GM19240 (cell line): ENCODE results near the gene GALNT2.

Experiments
- DNase-seq: peaks from one replicate; pipeline ENCODE4 v3.0.0; 2011; ENCODE audit warnings: low spot score; ENCODE audit not compliant: insufficient read length

GALNT2 gene

DNA sequence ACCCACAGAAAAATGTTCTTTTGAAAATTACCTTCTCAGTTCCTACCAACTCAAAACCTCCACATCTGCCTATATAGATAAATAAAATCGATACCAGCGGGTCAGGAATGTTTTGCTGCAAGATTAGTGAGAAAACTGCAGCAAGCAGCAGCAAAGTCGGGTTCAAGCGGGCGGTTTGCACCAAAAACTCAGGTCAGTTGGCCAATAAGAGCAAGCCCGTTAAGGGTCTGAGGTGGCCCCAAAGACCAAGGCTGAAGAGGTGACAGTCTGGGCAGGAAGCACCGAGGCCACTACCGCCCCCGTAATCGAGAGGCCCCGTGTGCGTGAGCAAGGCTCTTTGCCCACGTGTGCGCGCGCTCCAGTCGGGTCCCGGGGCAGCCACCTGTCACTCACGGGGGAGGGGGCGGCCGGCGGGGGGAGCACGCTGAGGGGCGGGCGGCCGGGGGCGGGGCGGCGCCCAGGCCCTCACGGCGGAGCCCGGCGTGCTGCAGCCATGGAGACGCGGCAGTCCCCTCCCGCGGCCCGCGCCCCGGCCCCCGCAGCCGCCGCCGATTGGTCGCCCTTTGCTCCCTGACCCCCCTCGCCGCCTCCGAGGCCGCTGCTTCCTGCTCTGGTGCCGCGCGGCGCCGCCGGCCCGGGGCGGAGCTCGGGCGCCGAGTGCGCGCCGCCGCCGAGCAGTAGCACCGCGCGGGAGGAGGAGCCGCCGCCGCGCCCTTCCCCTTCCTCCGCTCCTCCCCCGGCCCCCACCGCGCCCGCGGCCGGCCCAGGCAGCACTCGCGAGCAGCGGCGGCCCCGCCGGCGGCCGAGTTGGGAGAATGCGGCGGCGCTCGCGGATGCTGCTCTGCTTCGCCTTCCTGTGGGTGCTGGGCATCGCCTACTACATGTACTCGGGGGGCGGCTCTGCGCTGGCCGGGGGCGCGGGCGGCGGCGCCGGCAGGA is at the start of gene GALNT2:
TSS of gene GALNT2 (plus strand) at position 773 of the 939 bp plus-strand sequence. CDS start at position 816, 43 bp downstream.
- DNase-seq: peak; percentile 95

DNA sequence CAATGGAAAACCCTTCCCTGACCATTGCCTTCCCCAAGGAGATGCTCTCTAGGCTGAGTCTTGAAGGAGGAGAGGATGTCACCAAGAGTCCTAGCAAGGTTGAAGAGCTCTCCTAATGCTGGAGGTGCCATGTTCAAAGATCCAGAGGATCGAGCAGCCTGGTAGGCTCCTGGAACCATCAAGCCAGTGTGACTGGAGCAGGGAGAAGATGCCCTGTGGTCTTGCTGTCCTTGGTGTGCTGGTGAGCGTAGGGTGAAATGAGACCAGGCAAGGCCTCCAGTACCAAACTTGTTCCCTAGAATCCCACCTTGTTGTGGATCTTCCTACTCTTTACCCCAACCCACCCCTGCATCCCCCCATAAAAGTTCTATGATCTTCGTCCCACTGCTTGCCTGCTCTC is 46.6 kb upstream of the GALNT2 start:
- DNase-seq: no peak

DNA sequence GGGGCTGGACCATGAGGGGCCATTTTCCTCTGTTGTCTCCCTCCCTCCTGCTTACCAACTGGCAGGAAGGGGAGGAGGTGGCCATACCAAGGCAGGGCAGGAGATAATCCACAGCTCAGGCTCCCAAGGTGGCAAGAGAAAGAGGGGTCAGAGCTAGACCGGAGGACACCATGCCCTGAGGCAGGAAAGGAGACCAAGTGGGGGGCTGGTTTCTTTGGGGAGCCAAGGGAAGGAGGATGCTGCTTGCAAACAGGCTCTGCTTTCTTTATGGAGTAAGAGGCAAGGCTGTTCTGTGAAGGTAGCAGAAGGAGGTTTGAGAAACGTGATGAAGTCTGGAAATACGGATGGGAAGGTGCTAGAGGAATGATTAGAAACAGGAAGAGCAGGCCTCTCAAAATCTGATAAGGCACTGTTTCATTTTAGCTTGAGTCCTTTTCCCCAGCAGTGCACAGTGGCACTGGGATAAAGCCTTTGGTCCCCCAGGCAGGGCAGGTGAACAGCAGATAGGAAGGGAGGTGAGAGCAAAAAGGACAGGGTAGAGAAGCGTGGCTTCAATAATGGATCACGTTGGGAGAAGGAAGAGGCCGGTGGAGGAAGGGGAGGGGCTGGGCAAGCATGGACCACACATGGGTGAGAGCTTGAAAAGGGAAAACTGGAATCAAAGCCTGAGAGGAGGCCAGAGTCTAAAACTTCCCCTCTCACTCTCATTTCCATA is 44.2 kb upstream of the GALNT2 start:
- DNase-seq: no peak

DNA sequence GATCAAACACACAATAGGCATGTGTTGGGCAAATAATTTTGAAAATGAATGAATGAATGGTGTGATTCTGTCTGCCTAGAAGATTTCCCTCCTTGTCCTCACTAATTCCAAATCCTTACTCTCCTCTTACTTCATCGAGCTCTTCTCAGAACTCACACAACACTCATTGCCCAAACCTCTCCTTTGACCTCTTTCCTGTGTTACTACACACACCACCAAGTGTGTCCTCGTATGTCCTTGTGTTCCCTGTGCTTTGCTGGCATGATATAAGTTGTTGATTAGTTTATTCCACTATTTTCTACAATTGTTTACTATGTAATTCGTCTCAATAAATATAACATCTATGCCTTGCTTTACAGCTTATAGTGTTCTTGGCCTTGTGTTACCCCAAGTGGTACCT is 41.4 kb upstream of the GALNT2 start:
- no peak for DNase-seq

DNA sequence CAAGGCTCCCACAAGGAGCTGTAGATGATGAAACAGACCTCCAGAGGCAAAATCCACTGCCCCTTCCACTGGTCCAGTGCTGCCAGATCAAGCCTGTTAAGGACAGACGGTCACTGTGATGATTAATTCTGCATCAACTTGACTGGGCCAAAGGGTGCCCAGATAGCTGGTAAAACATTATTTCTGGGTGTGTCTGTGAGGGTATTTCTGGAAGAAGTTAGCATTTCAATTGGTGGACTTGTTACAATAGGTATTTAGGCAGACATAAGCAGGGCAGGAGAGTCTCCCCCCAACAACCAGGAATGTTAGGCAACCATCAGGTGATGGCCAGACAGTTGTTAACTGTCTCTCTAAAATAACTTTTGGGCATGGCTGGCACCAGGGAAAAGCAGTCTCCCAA is 40.9 kb upstream of the GALNT2 start:
- no peak for DNase-seq

DNA sequence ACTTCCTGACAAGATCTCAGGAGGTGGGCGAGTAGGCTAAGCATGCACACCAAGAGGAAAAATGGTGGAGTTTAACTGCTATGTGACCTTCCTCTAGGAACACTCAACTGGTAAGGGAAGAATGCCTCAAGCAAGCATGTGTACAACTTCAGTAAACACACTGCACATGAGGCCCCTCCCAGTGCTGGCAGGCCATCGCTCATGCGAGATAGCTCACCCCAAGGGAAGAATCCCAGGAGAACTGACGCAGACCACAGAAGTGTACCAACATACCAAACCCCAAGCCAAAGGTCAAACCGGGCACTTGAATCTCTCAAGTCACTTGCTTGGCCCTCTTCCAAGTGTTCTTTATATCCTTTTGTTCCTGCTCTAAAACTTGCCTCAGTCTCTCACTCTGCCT is 40.5 kb upstream of the GALNT2 start:
- no peak for DNase-seq

DNA sequence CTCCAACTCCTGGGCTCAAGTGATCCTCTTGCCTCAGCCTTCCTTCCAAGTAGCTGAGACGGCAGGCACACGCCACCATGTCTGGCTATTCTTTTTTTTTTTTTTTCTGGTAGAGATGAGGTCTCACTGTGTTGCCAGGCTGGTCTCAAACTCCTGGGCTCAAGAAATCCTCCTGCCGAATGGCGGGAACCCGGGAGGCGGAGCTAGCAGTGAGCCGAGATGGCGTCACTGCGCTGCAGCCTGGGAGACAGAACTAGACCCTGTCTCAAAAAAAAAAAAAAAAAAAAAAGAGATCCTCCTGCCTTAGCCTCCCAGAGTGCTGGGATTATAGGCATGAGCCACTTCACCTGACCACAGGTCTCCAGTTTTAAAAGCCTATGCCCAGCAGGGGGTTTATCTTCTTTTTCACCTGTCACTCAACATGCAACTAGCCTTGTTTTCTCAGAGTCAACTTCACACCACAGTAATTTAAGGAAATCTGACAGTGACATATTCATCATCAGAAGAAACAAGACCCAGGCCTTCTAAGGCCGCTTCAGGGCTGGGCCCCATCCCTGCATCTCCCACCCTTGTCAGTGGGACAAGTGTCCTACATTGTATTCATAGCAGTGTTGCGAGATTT is 38.3 kb upstream of the GALNT2 start:
- DNase-seq: no peak

DNA sequence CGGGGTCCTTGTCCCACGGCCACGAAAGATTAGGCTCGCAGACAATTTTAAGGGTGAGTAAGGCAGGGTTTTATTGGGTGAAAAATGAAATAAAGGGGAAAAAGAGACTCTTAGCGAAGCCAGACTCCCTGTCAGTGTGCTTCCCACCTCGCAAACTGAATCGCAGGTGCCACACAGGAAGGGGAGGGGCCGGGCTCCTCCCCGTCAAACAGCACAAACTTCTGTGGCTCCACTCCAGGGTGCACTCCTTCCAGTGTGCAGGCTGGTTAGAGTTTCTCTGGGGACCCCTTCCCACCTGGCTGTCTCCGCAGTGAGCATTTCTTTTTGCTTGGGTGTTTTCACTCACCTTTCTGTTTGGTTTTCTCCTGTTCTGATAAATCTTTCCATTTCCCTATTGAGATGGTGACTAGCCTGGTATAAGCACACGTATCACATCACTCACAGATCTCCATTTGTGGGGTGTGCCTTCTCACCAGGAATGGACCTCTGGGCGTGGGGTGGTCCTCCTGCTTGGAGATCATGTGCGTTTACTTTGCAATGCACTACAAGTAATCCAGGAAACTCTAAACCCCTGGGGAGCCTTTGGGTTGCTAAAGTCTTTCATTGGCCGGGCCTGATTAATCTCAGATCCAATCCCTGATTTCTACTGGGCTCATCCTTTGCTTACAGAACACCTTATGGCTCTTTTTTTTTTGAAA is 37.6 kb upstream of the GALNT2 start:
- no peak for DNase-seq

DNA sequence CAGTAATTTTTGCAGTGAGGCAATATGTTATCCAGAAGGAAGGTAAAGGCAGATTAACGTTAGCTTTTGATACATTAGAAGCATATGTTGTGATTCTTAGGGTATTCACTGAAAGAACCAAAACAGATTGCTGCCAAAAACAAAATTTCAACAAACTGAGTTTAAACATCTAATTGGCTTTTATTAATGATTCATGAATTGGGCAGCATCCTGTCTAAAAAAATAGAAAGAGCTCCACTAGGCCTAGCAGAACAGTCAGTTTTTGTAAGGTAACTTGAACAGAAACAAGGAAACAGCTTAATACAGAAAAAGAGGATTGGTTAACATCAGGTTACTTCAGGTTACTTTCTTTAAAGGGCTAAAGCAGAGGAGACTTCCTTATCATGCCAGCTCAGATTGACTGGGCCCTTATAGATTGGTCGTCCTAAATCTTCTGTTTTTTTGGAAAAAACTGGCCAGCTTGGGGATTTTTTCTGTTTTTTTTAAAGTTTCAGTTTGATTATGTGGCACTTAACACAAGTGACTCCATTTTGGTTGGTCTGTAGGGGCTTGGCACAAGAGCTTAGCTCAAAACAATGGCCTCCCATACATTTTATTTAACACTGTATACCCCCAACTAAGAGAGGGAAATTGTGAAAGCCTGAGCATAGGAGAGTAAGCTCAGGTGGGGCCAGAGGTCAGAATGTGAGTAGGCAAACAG is 36.8 kb upstream of the GALNT2 start:
- no peak for DNase-seq

DNA sequence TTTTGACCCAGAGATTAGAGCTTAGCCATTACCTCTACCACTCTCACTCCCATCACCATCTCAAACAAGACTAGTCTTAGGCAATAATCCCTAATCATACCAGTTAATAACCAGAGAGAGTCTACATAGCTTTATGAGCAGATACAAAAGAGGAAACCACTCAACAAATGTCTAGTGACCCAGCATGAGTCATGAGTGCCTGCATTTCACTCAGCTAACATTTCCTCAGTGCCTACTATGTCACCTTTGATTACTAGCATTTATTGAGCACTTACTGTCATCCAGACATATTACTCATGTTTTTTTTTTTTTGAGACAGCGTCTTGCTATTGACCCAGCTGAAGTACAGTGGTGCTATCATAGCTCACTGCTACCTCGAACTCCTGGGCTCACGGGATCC is 35.9 kb upstream of the GALNT2 start:
- DNase-seq: no peak

DNA sequence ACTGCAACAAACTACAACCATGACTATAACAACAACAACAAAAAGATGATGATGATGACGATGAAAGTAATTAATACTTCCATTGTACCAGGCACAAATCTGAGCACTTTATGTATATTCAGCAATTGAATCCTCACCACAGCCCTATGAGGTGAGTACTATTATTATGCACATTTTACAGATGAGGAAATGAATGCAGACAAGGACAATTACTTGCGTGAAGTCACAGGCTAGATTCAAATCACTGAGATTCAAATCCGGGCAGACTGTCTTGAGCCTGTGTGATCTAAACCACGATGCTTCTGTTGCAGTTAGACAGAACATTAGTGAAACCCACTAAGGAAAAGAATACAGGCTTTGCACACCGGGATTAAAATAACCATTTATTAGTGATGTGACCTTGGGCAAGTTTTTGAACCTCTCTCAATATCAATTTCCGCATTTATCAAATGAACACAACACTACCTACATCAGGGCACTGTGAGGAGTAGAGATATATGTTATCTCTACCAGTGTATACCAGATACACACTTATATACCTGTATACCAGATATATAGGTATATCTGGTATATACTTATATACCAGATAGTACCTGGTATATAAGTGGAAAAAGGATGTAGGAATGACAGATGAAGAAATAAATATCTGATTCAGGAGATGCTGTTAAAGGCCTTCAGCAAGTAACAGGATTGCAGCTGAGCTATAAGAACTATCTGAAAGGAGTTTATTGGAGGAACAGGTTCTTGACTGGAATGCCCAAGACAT is 34.3 kb upstream of the GALNT2 start:
- no peak for DNase-seq

DNA sequence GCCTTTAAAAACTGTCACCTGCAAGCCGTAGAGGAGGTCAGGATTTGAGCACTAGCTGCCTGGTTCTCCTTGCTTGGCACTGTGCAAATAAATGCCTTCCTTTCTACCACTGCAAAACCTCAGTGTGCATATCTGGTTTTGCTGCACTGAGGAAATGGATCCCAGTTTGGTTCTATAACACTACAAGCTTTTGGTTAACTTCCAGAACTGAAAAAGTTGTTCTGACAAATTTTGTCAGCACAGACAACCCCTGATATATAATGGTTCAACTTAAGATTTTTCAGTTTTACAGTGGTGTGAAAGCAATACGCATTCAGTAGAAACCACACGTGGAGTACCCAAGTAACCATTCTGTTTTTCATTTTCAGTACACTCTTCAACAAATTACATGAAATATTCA is 29.8 kb upstream of the GALNT2 start:
- DNase-seq: peak; percentile 1

DNA sequence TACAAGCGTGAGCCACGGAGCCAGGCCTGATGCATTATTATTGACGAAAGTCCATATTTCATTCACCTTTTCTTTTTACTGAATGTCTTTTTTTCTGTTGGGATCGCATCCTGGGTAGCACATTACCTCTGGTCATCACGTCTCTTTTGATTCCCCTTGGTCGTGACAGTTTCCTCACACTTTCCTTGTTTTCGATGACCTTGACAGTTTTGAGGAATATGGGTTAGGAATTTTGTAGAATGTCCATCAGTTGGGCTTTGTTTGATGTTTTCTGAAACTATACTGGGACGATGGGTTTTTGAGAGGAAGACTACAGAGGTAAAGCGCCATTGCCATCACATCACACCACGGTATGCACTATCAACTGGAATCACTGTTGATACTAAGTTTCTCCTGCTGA is 26.6 kb upstream of the GALNT2 start:
- no peak for DNase-seq

DNA sequence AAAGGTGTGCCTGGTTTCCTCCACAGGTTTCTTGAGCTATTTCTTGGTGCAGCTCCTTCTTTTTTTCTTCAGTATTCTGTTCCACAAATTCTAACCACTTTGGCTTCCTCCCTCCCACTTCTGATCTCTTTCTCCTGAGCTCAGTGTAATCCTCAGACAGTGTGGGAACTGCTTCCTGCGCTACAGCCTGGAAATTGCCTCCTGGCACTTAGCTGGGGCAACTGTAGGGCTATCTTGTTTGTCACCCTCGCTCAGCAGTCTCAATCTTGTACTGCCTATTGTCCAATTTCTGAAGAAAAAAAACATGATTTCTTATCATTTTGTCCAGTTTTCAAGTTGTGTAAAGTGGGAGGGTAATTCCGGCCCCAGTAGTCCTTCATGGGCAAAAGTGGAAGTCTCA is 24.0 kb upstream of the GALNT2 start:
- no peak for DNase-seq

DNA sequence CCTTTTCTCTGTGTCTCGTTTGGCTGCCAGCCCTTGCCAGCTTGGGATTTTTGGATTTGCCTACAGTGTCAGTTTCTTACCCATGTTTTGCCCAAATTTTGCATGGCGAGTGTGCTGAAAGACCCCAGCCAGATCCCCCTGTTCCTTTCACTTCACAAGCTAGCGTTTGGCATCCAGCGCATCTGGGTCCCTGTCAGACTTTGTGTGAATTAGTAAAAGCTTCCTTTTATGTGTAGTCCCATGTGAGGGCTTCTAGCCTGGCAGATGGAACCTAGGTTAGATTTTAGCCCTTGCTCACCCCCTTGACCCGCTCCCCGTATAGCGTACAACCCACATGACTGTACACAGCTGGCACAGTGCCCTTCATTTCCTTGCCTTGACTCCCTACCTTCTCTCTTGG is 22.3 kb upstream of the GALNT2 start:
- no peak for DNase-seq

DNA sequence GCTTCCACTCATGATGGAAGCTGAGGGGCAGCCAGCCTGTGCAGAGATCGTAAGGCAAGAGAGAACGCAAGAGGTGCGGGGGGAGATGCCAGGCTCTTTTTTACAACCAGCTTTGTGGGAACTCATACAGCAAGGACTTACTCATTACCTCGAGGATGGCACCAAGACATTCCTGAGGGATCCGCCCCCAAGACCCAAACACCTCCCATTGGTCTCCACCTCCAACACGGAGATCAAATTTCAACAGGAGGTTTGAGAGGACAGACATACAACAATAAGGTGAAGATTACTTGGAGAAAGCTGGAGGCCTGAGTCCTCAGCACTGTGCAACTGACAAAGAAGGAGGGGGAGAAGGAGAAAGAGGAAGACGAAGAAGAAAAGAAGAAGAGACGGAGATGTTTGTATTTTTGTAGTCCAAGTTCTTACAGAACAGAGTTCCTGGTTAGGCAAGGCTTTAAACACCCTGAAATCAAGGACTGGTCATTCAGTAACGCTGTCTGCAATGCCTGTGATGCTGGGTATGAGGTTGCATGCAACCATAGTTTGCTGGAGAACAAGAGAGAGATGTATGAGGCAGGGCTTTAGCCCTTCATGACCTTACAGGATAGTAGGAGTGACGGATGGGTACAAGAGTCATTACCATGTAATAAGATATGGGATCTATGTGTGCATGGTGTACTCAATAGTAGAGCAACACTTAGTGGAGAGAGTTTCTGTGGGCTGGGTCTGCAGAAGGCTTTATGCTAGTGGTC is 19.7 kb upstream of the GALNT2 start:
- DNase-seq: no peak

DNA sequence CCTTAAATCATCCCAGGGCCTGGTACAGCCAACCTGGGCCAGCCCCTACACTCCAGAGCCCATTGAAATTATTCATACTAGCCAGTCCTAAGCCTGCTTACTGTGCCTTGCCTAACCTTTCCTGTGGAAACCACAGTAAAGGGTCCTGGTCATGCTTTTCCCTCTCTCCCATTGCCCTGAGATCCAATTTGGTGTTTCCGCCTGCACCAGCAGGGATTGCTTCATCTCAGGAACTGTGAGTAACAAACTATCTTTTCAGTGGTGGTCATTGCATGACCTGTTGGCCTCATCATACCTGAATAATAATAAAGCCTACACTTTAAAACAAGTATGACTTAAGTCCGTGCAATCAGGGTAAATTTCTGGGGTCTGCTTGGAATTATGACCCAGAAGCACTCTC is 18.7 kb upstream of the GALNT2 start:
- DNase-seq: no peak

DNA sequence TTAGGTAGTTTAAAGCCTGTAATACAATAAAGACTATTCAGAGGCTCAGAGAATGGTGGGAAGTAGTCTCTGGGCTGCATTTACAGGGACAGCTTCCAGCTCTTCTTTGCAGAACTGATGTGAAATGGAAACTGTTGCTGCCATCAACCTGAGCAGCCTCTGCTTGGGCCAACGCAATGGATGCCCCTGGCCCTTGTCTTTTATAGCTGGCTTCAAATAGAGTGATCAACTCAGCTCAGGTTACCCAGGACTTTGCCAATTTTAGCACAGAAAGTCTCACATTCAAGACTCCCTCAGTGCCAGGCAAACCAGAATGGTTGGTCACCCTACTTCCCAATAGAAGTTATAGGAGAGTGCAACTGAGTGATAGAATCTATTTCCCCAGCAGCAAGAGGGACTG is 18.1 kb upstream of the GALNT2 start:
- DNase-seq: no peak

DNA sequence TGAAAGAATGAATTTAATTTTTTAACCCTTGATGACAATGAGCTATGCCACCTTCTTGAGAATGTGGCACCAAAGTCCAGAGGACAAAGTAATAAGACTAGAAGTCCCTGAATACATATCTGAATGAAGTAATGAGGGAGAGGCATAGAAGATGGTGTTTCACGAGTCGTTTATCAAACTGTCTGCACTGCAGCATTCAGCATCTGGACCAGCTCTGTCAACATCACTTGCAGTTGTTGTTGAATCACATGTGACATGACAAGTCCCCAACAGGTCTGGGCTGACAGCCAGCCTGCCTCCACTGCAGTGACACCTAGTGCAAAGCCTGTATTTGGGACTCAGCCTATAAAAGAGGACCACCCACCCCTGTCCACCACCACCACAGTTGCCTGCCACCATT is 17.3 kb upstream of the GALNT2 start:
- DNase-seq: no peak
